Ectodermal cell (in vitro differentiated cells): ENCODE measurements around the gene CEP295NL.
A peak's percentile ranks its signal among the peaks of the same experiment; 100 is the strongest.
"Not testable (repeated sequence)": the region's sequence is repeated elsewhere in the genome, so short reads cannot be mapped to it uniquely, and the experiment has no call there.

Experiments
- H3K27ac ChIP-seq: 2 replicates; pipeline ENCODE4 v1.7.0; 2013; ENCODE audit warnings: mild to moderate bottlenecking, low read depth, low read length; ENCODE audit not compliant: insufficient read depth, poor library complexity, severe bottlenecking
- H3K27me3 ChIP-seq: 2 replicates; pipeline ENCODE4 v1.7.0; 2013; ENCODE audit warnings: mild to moderate bottlenecking, low read length; ENCODE audit not compliant: insufficient read depth, control insufficient read depth, poor library complexity, severe bottlenecking
- H3K36me3 ChIP-seq: one replicate; pipeline ENCODE4 v1.7.0; 2013; ENCODE audit warnings: low read length; ENCODE audit not compliant: control insufficient read depth, insufficient read depth
- H3K4me1 ChIP-seq: one replicate; pipeline ENCODE4 v1.7.0; 2013; ENCODE audit warnings: low read length; ENCODE audit not compliant: control insufficient read depth, insufficient read depth
- H3K4me3 ChIP-seq: 2 replicates; pipeline ENCODE4 v1.7.0; 2013; ENCODE audit warnings: low read depth, low read length, control low read depth; ENCODE audit not compliant: insufficient read depth
- H3K9me3 ChIP-seq: 2 replicates; pipeline ENCODE4 v1.7.0; 2013; ENCODE audit warnings: mild to moderate bottlenecking, low read length, moderate library complexity; ENCODE audit not compliant: control insufficient read depth
- WGBS, 2 experiments: methylation state at CpG; one replicate each; pipeline ENCODE4 v1.1.7; 2013; ENCODE audit warnings: missing lambda C conversion rate in 2 of 2; 5-methylcytosine and 5-hydroxymethylcytosine counted together

CEP295NL gene

GRCh38 chr17:78905541-78905940 lies 2.5 kb upstream of the CEP295NL start:
- Histone ChIP-seq H3K27ac (no peak overlapping the region), H3K4me1 (peaks cover 19% of the 10 kb centered on the region), H3K9me3 (no peaks in the 10 kb centered on the region), H3K4me3 (no peak overlapping the region), H3K27me3 (no peaks in the 10 kb centered on the region), H3K36me3 (no peaks in the 10 kb centered on the region)
- 93 to 97% methylated on average over 6 to 7 of the region's 7 CpGs for WGBS, 2 experiments

GRCh38 chr17:78905116-78905515 lies 2.1 kb upstream of the CEP295NL start:
- 85 to 87% methylated on average over 6 of the region's 6 CpGs for WGBS, 2 experiments
- no peak overlapping the region for H3K27ac ChIP-seq
- H3K9me3 ChIP-seq = no peaks in the 10 kb centered on the region
- H3K36me3 ChIP-seq = no peaks in the 10 kb centered on the region
- H3K27me3 ChIP-seq = no peaks in the 10 kb centered on the region
- H3K4me1 ChIP-seq = peaks cover 20% of the 10 kb centered on the region
- H3K4me3 ChIP-seq = no peak overlapping the region

DNA sequence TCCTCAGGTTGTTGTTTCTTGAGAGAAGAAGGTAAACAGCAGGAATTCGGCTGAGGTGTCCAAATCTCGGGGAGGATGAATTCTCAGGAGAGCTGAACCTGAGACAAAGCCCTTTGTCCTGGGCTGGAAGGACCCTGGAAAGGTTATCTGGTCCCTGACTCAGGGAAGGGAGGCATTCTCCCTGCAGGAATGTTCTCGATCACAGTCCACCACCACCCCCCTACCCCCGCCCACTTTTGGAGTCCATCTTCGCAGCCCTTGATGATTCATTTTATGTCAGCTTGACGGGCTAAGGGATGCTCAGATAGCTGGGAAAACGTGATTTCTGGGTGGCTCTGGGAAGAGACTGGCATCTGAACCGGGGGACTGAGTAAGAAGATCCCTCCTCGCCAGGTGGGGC lies 1.4 kb upstream of the CEP295NL start:
- WGBS, 2 experiments = 90 to 93% methylated on average over 9 of the region's 9 CpGs
- no peak overlapping the region for H3K27ac ChIP-seq
- H3K27me3 ChIP-seq = no peaks in the 10 kb centered on the region
- no peaks in the 10 kb centered on the region for H3K36me3 ChIP-seq
- H3K9me3 ChIP-seq = no peaks in the 10 kb centered on the region
- peaks cover 26% of the 10 kb centered on the region for H3K4me1 ChIP-seq
- no peak overlapping the region for H3K4me3 ChIP-seq

GRCh38 chr17:78902231-78902630 lies 770 bp downstream of the CEP295NL start:
- H3K27ac ChIP-seq, H3K4me3 ChIP-seq, H3K9me3 ChIP-seq, H3K36me3 ChIP-seq, H3K27me3 ChIP-seq: not testable (repeated sequence)
- H3K4me1 ChIP-seq = peaks cover 29% of the 10 kb centered on the region
- 93 to 94% methylated on average over 8 of the region's 8 CpGs for WGBS, 2 experiments

DNA sequence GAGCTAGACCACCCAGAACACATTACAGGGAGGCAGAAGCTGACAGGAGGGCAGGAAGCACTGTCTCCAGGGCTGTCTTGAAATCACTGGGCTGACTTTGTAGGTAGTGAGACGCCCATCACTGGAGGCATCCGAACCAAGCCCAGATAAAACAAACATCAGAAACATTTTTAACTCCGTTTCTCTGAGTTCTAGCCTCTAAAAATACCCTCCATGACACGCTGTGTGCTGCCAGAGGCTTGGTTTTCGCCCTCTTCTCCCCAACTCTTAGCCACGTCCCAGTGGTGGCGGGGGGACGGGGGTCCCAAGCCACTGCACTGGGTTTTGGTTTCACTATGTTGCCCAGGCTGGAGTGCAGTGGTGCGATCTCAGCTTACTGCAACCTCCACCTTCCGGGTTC lies 1.2 kb downstream of the CEP295NL start:
- H3K27ac ChIP-seq = no peak overlapping the region
- 93% methylated on average over 10 of the region's 10 CpGs for WGBS, 2 experiments
- H3K4me3 ChIP-seq = no peak overlapping the region
- H3K9me3 ChIP-seq = no peaks in the 10 kb centered on the region
- no peaks in the 10 kb centered on the region for H3K27me3 ChIP-seq
- H3K4me1 ChIP-seq = peaks cover 29% of the 10 kb centered on the region
- H3K36me3 ChIP-seq = no peaks in the 10 kb centered on the region

DNA sequence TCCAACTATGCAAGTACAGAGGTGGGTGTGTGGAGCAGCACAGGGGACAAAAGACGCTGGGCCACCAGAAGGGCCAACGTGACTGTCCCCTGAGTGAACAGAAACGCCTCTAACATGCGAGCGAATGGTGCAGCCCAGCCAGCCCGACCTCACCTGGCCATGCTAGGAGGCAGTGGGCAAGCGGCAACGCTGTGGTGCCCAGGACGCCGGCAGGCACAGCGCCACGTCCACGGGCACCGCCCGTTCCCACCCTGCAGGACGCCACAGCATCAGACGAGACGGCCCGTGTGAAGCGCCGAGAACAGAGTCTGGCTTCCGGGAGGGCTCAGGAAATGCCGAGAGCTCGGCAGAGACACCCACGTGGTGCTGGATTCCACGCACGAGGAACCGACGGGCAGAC lies 2.2 kb downstream of the CEP295NL start:
- 93 to 94% methylated on average over 29 of the region's 29 CpGs for WGBS, 2 experiments
- Histone ChIP-seq H3K27me3 (no peaks in the 10 kb centered on the region), H3K4me3 (no peak overlapping the region), H3K27ac (no peak overlapping the region), H3K9me3 (no peaks in the 10 kb centered on the region), H3K4me1 (peaks cover 30% of the 10 kb centered on the region), H3K36me3 (no peaks in the 10 kb centered on the region)

DNA sequence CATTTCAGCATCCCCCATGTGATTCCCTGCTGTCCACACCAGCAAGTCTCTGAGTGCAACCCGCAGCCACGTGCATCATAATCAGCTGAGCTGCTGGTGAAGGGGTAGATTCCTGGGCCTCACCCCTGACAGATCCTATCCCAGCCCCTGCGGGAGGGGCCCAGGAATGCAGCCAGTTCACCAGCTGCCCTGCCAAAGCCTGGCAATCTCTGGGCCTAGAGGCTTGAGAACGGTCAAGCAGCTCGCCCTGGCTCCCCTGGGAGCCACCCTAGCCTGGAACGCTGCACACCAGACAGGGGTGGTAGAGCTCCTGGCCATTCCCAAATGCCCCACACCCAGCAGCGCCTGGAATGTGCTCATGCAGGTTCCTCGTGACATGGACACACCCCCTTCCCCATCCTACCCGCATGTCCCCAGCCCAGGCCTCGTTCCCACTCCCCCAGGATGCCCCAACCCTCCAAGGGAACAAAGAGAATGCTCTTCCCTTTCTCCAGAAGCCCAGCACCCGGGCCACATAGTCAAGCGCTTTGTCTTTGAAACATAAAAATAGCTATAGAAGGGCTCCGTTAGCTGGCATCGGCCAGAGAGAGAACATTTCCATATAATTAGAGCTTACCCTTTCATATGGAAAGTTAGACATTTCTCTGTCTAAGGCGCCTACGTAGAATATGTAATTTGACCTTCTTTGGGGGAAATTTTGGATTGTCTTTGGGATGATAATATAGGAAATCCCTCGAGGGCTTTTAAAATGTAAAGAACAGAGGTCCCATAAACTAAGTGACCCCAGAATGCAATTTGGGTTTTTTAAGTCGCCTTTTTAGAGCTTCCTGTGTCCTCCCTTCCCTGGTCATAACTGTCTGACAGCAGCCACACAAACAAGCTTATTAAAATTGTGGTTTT lies 3.4 kb downstream of the CEP295NL start:
- WGBS, 2 experiments = 42 to 49% methylated on average over 18 of the region's 18 CpGs
- Histone ChIP-seq H3K27me3 (no peaks in the 10 kb centered on the region), H3K9me3 (no peaks in the 10 kb centered on the region), H3K4me1 (peaks cover 36% of the 10 kb centered on the region), H3K36me3 (no peaks in the 10 kb centered on the region), H3K27ac (peak overlapping the region; percentile 57), H3K4me3 (no peak overlapping the region)

- Histone ChIP-seq H3K4me1 (peaks cover 33% of the 10 kb centered on the region), H3K36me3 (no peaks in the 10 kb centered on the region), H3K27ac (no peak overlapping the region), H3K9me3 (no peaks in the 10 kb centered on the region), H3K27me3 (no peaks in the 10 kb centered on the region), H3K4me3 (no peak overlapping the region)
- 83% methylated on average over 13 of the region's 13 CpGs for WGBS, 2 experiments
These were observed 4.1 kb downstream of the CEP295NL start for GRCh38 chr17:78898947-78899346.

- no peaks in the 10 kb centered on the region for H3K36me3 ChIP-seq
- H3K9me3 ChIP-seq = no peaks in the 10 kb centered on the region
- 85 to 89% methylated on average over 17 of the region's 17 CpGs for WGBS, 2 experiments
- no peak overlapping the region for H3K27ac ChIP-seq
- no peaks in the 10 kb centered on the region for H3K27me3 ChIP-seq
- no peak overlapping the region for H3K4me3 ChIP-seq
- peaks cover 26% of the 10 kb centered on the region for H3K4me1 ChIP-seq
These were observed 4.7 kb downstream of the CEP295NL start for GRCh38 chr17:78898075-78898836.

- H3K9me3 ChIP-seq = no peaks in the 10 kb centered on the region
- no peak overlapping the region for H3K27ac ChIP-seq
- no peaks in the 10 kb centered on the region for H3K27me3 ChIP-seq
- WGBS, 2 experiments = 91 to 93% methylated on average over 7 of the region's 7 CpGs
- no peaks in the 10 kb centered on the region for H3K36me3 ChIP-seq
- H3K4me1 ChIP-seq = peaks cover 26% of the 10 kb centered on the region
- H3K4me3 ChIP-seq = no peak overlapping the region
These were observed 5.3 kb downstream of the CEP295NL start for GRCh38 chr17:78897664-78898047.
